GM23248 (cell line): ENCODE results near the gene VSIG8.

Experiments
- EZH2 ChIP-seq: fragments of 200-600 bp; sonication (generic); IDR thresholded peaks from 2 replicates; pipeline ENCODE4 v1.6.1; 2018; ENCODE audit warnings: antibody characterized with exemption, mild to moderate bottlenecking; ENCODE audit not compliant: insufficient read depth, poor library complexity, severe bottlenecking
- EZH2phosphoT487 ChIP-seq: fragments of 200-600 bp; sonication (generic); IDR thresholded peaks from 2 replicates; pipeline ENCODE4 v1.6.1; 2018; ENCODE audit warnings: antibody characterized with exemption, moderate library complexity, mild to moderate bottlenecking, low read depth; ENCODE audit not compliant: insufficient read depth

DNA sequence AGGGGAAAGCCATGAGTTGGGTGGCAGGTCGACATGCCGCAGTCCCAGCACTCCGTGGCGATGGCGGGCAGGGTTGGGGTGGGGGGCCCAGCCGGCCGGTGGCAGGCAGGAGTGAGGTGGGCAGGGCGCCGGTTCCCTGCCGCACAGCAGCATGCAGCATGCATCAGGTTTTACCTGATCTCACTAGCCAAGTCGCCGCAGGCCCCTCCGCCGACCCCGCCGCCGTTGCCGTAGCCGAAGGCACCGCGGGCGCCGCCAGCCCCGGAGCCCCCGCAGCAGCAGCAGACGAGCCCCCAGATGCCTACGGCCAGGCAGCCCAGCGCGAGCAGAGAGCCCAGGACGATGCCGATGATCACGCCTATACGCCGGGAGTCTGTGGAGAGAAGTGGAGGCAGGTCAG, 6.7 kb downstream of the VSIG8 start:
- TF ChIP-seq EZH2 (no peak), EZH2phosphoT487 (no peak)
